Stimulated activated CD4-positive, alpha-beta T cell treated with anti-CD3 and anti-CD28 coated beads, Interleukin-4, amount 100 ng/mL, for 24 hours (primary cell): ENCODE measurements around the gene CFL2.

Experiments
- DNase-seq: peaks from one replicate; pipeline ENCODE4 v3.0.0-alpha.2; 2020

Gene CFL2

DNA sequence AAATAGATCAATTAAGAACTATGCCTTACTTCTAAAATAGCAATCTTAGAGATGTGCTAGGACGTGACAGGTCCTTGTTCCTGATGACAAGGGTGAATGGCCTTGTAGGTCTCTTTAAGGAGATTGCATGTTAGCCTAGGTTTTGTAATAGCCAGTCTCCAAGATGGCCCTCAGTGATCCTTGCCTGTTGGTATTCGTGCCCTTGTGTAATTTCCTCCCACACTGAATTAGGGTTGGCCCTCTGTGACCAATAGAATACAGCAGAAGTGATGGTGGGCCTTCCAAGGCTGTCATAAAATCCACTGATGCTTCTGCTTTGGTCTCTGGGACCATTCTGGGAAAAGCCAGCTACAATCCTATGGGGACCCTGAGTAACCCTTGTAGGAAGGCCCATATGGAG, 46.3 kb downstream of the CFL2 start:
- no peak for DNase-seq

GRCh38 chr14:34667007-34667406, 47.4 kb downstream of the CFL2 start:
- no peak for DNase-seq

DNA sequence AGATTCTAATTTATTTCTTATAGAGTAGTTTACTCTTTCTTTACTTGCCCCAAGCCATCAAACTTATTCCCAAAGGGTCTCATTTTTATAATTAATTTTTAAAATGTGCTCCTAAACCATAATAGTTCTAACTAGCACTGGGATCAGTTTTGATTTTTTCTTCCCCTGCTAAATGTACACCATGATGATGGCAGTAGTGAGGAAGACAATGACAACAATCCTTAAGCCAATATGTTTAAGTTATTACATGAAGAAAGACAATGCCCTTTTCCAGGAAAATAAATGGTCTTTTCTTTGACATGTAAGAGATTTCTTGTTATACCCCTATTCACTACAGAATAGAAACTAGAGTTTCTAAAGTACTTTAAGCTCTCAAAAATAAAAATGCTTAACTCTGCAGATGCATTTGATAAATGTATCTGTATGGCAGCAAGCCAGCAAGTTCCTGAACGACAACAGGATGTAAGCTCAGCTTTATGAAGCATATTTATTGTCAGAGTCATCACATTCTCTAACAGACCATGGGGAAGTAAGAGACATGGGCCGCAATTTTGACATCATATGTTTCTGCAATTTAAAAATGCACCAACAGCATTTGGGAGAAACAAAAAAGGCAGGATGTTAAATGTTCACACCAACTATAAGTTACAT, 48.5 kb downstream of the CFL2 start:
- peak; percentile 6 for DNase-seq

DNA sequence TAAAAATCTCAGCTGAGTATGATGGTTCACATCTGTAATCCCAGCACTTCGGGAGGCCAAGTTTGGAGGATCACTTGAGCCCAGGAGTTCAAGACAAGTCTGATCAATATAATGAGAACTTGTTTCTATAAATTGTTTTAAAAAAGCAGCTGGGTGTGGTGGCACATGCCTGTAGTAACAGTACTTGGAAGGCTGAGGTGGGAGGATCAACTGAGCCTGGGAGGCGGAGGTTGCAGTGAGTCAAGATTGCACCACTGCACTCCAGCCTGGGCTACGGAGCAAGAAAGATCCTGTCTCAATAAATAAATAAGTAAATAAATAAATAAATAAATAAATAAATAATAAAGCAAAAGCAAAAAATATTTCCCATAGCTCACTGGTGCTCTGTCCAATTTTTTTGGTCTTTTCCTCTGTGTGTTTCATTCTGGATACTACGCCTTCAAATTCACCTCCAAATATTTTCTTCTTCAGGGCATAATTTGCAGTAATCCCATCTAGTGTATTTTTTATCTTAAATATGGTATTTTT, 51.8 kb downstream of the CFL2 start:
- DNase-seq, result no peak

DNA sequence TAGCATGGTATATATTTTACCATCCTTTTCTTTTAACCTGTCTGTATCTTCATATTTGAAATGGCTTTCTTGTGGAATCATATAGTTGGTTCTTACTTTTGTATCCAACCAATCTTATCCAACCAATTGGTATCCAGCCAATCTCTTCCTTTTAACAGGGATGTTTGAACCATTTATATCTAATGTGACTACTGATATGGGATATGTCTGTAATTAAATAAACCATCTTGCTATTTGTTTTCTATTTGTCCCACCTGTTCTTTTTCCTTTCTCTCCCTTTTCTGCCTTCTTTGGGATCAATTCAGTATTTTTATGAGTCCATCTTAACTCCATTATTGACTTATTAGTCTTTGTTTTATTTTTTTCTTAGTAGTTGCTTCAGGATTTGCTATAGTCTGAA, 53.6 kb downstream of the CFL2 start:
- no peak for DNase-seq
